Activated naive CD8-positive, alpha-beta T cell (primary cell): Measurements from ENCODE around the gene ACOD1.
"Not testable (repeated sequence)": the region's sequence is repeated elsewhere in the genome, so short reads cannot be mapped to it uniquely, and the experiment has no call there.

Experiments
- H3K27ac Mint-ChIP-seq: one replicate; pipeline ENCODE4 v1.8.0; 2021; ENCODE audit warnings: mixed read lengths
- H3K27me3 Mint-ChIP-seq: one replicate; pipeline ENCODE4 v1.8.0; 2021; ENCODE audit warnings: mixed read lengths
- H3K36me3 Mint-ChIP-seq: one replicate; pipeline ENCODE4 v1.8.0; 2021; ENCODE audit warnings: mixed read lengths
- H3K4me1 Mint-ChIP-seq: one replicate; pipeline ENCODE4 v1.8.0; 2021; ENCODE audit warnings: low read depth, mixed read lengths
- H3K4me3 Mint-ChIP-seq: one replicate; pipeline ENCODE4 v1.8.0; 2021; ENCODE audit warnings: mild to moderate bottlenecking, mixed read lengths
- H3K9me3 Mint-ChIP-seq: one replicate; pipeline ENCODE4 v1.8.0; 2021; ENCODE audit warnings: low read depth, mixed read lengths

Gene ACOD1

GRCh38 chr13:76936763-76937162, 11.5 kb upstream of the ACOD1 start:
- H3K4me3 Mint-ChIP-seq, result no peak overlapping the region
- H3K4me1 Mint-ChIP-seq, result no peaks in the 10 kb centered on the region
- H3K36me3 Mint-ChIP-seq, result no peaks in the 10 kb centered on the region
- H3K27ac Mint-ChIP-seq, result no peak overlapping the region
- H3K27me3 Mint-ChIP-seq, result no peaks in the 10 kb centered on the region
- H3K9me3 Mint-ChIP-seq, result peaks cover 3% of the 10 kb centered on the region

DNA sequence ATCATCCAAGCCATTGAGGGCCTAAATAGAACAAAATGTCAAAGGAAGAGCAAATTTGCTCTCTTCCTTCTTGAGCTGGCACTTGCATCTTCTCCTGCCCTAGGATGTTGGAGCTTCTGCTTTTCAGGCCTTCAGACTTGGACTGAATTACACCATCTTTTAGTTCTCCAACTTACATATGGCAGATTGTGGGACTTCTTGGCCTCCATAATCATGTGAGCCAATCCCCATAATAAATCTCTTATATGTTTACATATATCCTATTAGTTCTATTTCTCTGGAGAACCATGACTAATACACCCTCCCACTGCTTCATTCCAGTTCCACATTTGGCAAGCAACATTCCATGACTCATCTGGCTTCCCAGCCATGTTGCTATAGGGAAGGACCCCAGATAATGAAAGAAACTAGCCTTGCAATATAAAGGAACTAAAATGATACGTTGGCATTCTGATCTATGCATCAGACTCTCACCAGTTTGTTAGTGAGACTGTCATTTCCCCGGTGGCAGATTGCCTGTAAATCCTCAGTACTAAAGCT, 11.0 kb upstream of the ACOD1 start:
- Mint-ChIP-seq H3K4me1 (no peaks in the 10 kb centered on the region), H3K9me3 (peaks cover 3% of the 10 kb centered on the region), H3K36me3 (no peaks in the 10 kb centered on the region), H3K4me3 (no peak overlapping the region), H3K27me3 (no peaks in the 10 kb centered on the region), H3K27ac (no peak overlapping the region)

DNA sequence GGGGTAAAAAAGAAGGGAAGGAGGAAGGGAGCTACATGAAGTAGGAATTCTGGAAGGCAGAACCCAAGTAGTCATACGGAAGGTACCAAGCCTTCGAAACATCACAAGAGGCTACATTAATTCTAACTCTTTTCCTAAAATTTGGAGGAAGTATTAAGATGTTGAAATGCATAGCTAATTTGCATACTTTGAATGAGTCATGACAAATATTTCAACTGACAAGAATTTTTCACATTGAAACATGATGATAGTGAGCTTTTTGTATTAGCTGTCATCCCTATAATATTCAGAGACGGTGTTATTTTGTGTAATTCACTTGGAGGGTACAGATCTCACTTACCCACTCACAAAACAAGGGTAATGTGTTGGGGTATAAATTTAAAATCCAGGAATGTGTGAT, 9.1 kb upstream of the ACOD1 start:
- H3K27me3 Mint-ChIP-seq, result no peaks in the 10 kb centered on the region
- H3K27ac Mint-ChIP-seq, result no peak overlapping the region
- H3K4me1 Mint-ChIP-seq, result no peaks in the 10 kb centered on the region
- H3K4me3 Mint-ChIP-seq, result no peak overlapping the region
- H3K36me3 Mint-ChIP-seq, result no peaks in the 10 kb centered on the region
- peaks cover 3% of the 10 kb centered on the region for H3K9me3 Mint-ChIP-seq

DNA sequence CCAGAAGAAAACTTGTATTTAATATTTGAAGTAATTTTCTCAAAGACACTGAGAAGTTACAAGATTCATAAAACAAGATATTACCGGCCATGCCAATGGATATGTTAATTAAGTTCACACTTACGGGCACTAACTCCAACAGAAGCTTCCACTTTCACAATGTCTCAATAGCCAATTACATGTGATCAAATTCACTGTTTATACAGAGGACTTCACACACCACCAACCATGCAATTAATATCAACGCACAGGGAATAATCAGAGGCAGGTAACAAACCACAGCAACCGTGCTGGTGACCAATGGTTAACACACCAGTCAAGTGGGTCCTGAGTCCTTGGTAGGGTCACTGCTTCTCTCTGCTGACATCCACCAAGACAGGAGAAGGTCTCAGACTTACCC, 5.9 kb upstream of the ACOD1 start:
- Mint-ChIP-seq H3K27ac (no peak overlapping the region), H3K9me3 (peaks cover 3% of the 10 kb centered on the region)

DNA sequence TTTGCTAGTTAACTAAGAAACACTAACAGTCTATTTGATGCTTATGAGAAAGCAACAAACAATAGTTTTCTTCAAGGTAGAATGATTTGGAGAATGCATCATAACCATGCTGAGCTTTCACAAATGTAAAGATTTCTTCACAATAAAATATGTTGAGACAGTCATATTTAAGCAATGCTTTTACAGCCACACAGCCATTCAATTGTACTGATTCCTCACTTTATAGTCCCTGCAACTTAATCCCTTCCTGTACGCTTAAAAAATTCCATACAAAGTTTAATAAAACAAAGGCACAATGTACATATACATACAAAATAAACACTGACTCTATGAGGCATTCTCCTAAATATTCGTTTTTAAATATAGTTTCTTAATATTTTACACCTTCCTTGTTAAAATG, 4.7 kb upstream of the ACOD1 start:
- Mint-ChIP-seq H3K4me1 (no peaks in the 10 kb centered on the region), H3K27ac (no peak overlapping the region), H3K9me3 (peaks cover 3% of the 10 kb centered on the region), H3K4me3 (no peak overlapping the region), H3K27me3 (no peaks in the 10 kb centered on the region), H3K36me3 (no peaks in the 10 kb centered on the region)

More for the DNA sequence above, 5.9 kb upstream of the ACOD1 start:
- Mint-ChIP-seq H3K4me1 (no peaks in the 10 kb centered on the region), H3K4me3 (no peak overlapping the region), H3K36me3 (no peaks in the 10 kb centered on the region), H3K27me3 (no peaks in the 10 kb centered on the region)

- Mint-ChIP-seq H3K36me3 (no peaks in the 10 kb centered on the region), H3K27me3 (no peaks in the 10 kb centered on the region), H3K4me1 (no peaks in the 10 kb centered on the region), H3K27ac (no peak overlapping the region), H3K4me3 (no peak overlapping the region), H3K9me3 (peaks cover 3% of the 10 kb centered on the region)
These were observed 3.9 kb upstream of the ACOD1 start for GRCh38 chr13:76944456-76944855.

DNA sequence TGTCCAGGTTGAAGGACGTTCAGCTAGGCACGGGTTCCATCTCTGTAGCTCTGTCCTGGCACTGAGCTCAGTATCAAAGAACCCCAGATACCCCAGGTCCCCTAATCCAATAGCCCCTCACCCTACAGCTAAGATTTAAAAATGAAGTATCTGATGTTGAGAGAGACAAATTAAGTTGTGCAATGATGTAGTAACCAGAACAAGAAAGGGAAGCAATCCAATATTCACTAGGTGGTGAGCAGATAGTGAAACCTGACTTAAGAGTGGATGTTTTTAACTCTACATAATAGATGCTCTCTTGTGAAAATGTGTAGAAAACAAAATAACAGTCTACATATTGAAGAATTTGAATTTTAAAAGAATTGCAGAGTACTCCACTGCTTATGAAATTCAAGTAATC, 1.8 kb downstream of the ACOD1 start:
- Mint-ChIP-seq H3K27ac (no peak overlapping the region), H3K27me3 (peaks cover 5% of the 10 kb centered on the region), H3K36me3 (no peaks in the 10 kb centered on the region), H3K9me3 (peaks cover 3% of the 10 kb centered on the region), H3K4me1 (no peaks in the 10 kb centered on the region), H3K4me3 (no peak overlapping the region)

DNA sequence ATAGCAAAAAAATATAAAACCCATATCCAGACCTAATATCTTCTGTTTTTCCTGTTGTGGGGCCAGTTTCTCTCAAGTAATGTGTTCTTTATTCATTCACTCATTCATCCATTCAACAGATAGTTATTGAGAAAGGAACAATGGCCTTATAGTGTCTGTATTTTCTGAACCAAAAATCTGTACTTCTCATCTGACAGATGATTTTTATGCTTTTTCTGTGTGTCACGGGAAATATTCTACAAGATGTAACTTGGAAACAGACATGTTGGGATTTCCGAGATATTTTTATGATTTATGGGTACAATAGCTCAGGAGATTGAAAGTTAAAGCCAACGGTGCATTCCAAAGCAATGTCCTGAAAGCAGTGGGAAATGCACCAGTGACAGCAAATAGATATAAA, 5.7 kb downstream of the ACOD1 start:
- no peak overlapping the region for H3K27ac Mint-ChIP-seq
- H3K4me3 Mint-ChIP-seq, result no peak overlapping the region
- no peaks in the 10 kb centered on the region for H3K9me3 Mint-ChIP-seq
- peaks cover 5% of the 10 kb centered on the region for H3K27me3 Mint-ChIP-seq
- H3K36me3 Mint-ChIP-seq, result peaks cover 2% of the 10 kb centered on the region
- H3K4me1 Mint-ChIP-seq, result no peaks in the 10 kb centered on the region

GRCh38 chr13:76954538-76954937, 6.2 kb downstream of the ACOD1 start:
- no peaks in the 10 kb centered on the region for H3K4me1 Mint-ChIP-seq
- H3K4me3 Mint-ChIP-seq, result no peak overlapping the region
- peaks cover 5% of the 10 kb centered on the region for H3K27me3 Mint-ChIP-seq
- peaks cover 5% of the 10 kb centered on the region for H3K36me3 Mint-ChIP-seq
- no peaks in the 10 kb centered on the region for H3K9me3 Mint-ChIP-seq
- no peak overlapping the region for H3K27ac Mint-ChIP-seq

GRCh38 chr13:76955193-76955592, 6.9 kb downstream of the ACOD1 start:
- peaks cover 2% of the 10 kb centered on the region for H3K9me3 Mint-ChIP-seq

GRCh38 chr13:76955661-76956060, 7.3 kb downstream of the ACOD1 start:
- Mint-ChIP-seq H3K27ac (no peak overlapping the region), H3K27me3 (peaks cover 1% of the 10 kb centered on the region), H3K9me3 (peaks cover 7% of the 10 kb centered on the region), H3K36me3 (peaks cover 10% of the 10 kb centered on the region), H3K4me3 (no peak overlapping the region), H3K4me1 (no peaks in the 10 kb centered on the region)

More at GRCh38 chr13:76955193-76955592, 6.9 kb downstream of the ACOD1 start:
- no peaks in the 10 kb centered on the region for H3K4me1 Mint-ChIP-seq
- peaks cover 6% of the 10 kb centered on the region for H3K36me3 Mint-ChIP-seq
- H3K4me3 Mint-ChIP-seq, result no peak overlapping the region
- no peak overlapping the region for H3K27ac Mint-ChIP-seq
- peaks cover 1% of the 10 kb centered on the region for H3K27me3 Mint-ChIP-seq

DNA sequence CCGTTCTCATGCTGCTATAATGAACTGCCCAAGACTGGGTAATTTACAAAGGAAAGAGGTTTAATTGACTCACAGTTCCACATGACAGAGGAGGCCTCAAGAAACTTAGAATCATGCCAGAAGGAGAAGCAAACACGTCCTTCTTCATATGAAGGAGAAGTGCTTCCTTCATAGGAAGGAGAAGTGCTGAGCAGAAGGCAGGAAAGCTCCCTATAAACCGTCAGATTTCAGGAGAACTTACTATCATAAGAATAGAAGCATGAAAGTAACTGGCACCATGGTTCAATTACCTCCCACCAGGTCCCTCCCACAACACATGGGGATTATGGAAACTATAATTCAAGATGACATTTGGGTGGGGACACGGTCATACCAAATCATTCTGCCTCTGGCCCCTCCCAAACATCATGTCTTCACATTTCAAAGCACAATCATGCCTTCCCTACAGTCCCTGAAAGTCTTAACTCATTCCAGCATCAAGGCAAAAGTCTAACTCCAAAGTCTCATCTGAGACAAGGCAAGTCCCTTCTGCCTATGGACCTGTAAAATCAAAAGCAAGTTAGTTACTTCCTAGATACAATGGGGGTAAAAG, 10.6 kb downstream of the ACOD1 start:
- H3K4me3 Mint-ChIP-seq, result no peak overlapping the region
- H3K36me3 Mint-ChIP-seq, result peaks cover 11% of the 10 kb centered on the region
- no peaks in the 10 kb centered on the region for H3K27me3 Mint-ChIP-seq
- no peaks in the 10 kb centered on the region for H3K4me1 Mint-ChIP-seq
- no peak overlapping the region for H3K27ac Mint-ChIP-seq
- peaks cover 17% of the 10 kb centered on the region for H3K9me3 Mint-ChIP-seq

- H3K4me3 Mint-ChIP-seq, H3K27me3 Mint-ChIP-seq, H3K27ac Mint-ChIP-seq, H3K4me1 Mint-ChIP-seq: not testable (repeated sequence)
- H3K9me3 Mint-ChIP-seq, result peaks cover 17% of the 10 kb centered on the region
- H3K36me3 Mint-ChIP-seq, result peaks cover 11% of the 10 kb centered on the region
These were observed 11.4 kb downstream of the ACOD1 start for GRCh38 chr13:76959734-76960133.

DNA sequence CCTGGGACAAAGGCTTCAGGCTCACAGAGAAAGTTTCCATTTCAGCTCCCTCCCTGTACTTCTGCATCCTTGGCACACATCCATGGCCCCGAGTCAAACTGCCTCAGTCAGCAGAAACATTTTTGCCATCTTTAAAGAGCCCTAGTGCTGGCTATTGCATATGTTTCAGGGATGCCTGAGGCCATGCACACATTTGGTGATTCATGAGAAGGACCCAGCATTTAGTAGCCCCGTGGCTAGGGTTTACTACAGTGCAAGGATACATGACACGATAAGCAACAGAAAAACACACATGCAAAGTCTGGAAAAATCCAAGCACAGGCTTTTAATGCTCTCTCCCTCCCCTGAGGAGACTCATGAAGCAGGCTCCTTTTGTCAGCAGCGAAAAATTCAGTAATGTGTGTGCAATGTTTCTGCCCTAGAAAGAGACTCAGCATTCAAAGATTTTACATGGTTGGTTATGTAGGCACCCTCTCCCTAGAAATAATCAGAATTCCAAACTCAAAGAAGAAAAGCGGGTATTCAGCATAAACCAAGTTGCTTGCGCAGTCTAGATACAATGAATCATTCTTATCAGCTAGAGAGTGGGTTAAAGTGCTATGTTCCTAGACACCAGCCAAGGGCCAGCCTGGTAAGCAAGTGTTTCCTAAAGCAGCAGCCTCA, 17.6 kb downstream of the ACOD1 start:
- no peaks in the 10 kb centered on the region for H3K4me1 Mint-ChIP-seq
- no peaks in the 10 kb centered on the region for H3K36me3 Mint-ChIP-seq
- no peak overlapping the region for H3K4me3 Mint-ChIP-seq
- H3K9me3 Mint-ChIP-seq, result peaks cover 8% of the 10 kb centered on the region
- no peak overlapping the region for H3K27ac Mint-ChIP-seq
- H3K27me3 Mint-ChIP-seq, result peaks cover 5% of the 10 kb centered on the region

- no peak overlapping the region for H3K27ac Mint-ChIP-seq
- no peaks in the 10 kb centered on the region for H3K4me1 Mint-ChIP-seq
- peaks cover 6% of the 10 kb centered on the region for H3K27me3 Mint-ChIP-seq
- H3K9me3 Mint-ChIP-seq, result no peaks in the 10 kb centered on the region
- no peak overlapping the region for H3K4me3 Mint-ChIP-seq
- no peaks in the 10 kb centered on the region for H3K36me3 Mint-ChIP-seq
These were observed 18.7 kb downstream of the ACOD1 start for GRCh38 chr13:76967031-76967430.

GRCh38 chr13:76968041-76968440, 19.7 kb downstream of the ACOD1 start:
- Mint-ChIP-seq H3K27me3 (peaks cover 7% of the 10 kb centered on the region), H3K27ac (no peak overlapping the region)

More at GRCh38 chr13:76968041-76968440, 19.7 kb downstream of the ACOD1 start:
- Mint-ChIP-seq H3K4me1 (no peaks in the 10 kb centered on the region), H3K9me3 (no peaks in the 10 kb centered on the region), H3K36me3 (no peaks in the 10 kb centered on the region), H3K4me3 (no peak overlapping the region)
